OCI-LY7 (cell line): Measurements from ENCODE around the gene SPINDOC. TPM values are rescaled to one million over a fixed set of nuclear protein-coding genes. Genes with fewer than 3 reads are reported as not detected.

Experiments
- BruUV-seq: library from RNA; stranded (reverse); fragments of 400-500 nt; replicated peaks from 2 replicates; lab custom pipeline; 2021; lab: Mats Ljungman, UMichigan
- CTCF ChIA-PET: fragments of 300-600 bp; sonication (Branson Sonifier 250); formaldehyde crosslinking; loops from one replicate; lab custom pipeline; 2022; ENCODE audit warnings: antibody characterized with exemption; ENCODE audit not compliant: unreplicated experiment; lab: Charles Lee
- POLR2A ChIA-PET: fragments of 300-600 bp; sonication (Branson Sonifier 250); formaldehyde crosslinking; loops from one replicate; lab custom pipeline; 2022; ENCODE audit warnings: antibody characterized with exemption; lab: Charles Lee
- DNase-seq: peaks from one replicate; pipeline ENCODE4 v3.0.0-alpha.2; 2015; ENCODE audit warnings: low spot score
- H2AFZ ChIP-seq: fragments of 200-600 bp; sonication (generic), shearing (Covaris generic); 2 replicates; pipeline ENCODE4 v1.6.1; 2014; ENCODE audit warnings: mild to moderate bottlenecking, antibody characterized with exemption, low read length, moderate library complexity
- H3K27ac ChIP-seq: fragments of 200-600 bp; sonication (generic); 2 replicates; pipeline ENCODE4 v1.5.1; 2014; ENCODE audit warnings: mixed run types, low read depth, mild to moderate bottlenecking, moderate library complexity, low read length, inconsistent platforms; ENCODE audit not compliant: poor library complexity, severe bottlenecking
- H3K36me3 ChIP-seq: fragments of 200-600 bp; sonication (generic); 2 replicates; pipeline ENCODE4 v1.6.1; 2014; ENCODE audit warnings: mild to moderate bottlenecking, antibody characterized with exemption, low read length, moderate library complexity, mixed read lengths; ENCODE audit not compliant: insufficient read depth
- H3K4me1 ChIP-seq: fragments of 200-600 bp; sonication (generic); 2 replicates; pipeline ENCODE4 v1.5.1; 2014; ENCODE audit warnings: mild to moderate bottlenecking, low read length; ENCODE audit not compliant: insufficient read depth, poor library complexity, severe bottlenecking
- H3K4me2 ChIP-seq: fragments of 200-600 bp; sonication (generic); 2 replicates; pipeline ENCODE4 v1.6.1; 2014; ENCODE audit warnings: mild to moderate bottlenecking, low read length
- H3K4me3 ChIP-seq: fragments of 200-600 bp; sonication (generic); 2 replicates; pipeline ENCODE4 v1.5.1; 2014; ENCODE audit warnings: mild to moderate bottlenecking, low read depth, low read length; ENCODE audit not compliant: poor library complexity, severe bottlenecking
- H3K79me2 ChIP-seq: fragments of 200-600 bp; sonication (generic); 2 replicates; pipeline ENCODE4 v1.6.1; 2016; ENCODE audit warnings: low read depth, mild to moderate bottlenecking, low read length, moderate library complexity, mixed read lengths; ENCODE audit not compliant: insufficient read depth
- H3K9me2 ChIP-seq: fragments of 200-600 bp; sonication (generic); 2 replicates; pipeline ENCODE4 v1.6.1; 2016; ENCODE audit warnings: mild to moderate bottlenecking, low read length, mixed read lengths; ENCODE audit not compliant: insufficient read depth
- H3K9me3 ChIP-seq: fragments of 200-600 bp; sonication (generic); 2 replicates; pipeline ENCODE4 v1.6.1; 2014; ENCODE audit warnings: mild to moderate bottlenecking, mixed run types, low read length, mixed read lengths
- H4K20me1 ChIP-seq: fragments of 200-600 bp; sonication (generic); 2 replicates; pipeline ENCODE4 v1.6.1; 2014; ENCODE audit warnings: mild to moderate bottlenecking, antibody characterized with exemption, low read length, moderate library complexity, mixed read lengths; ENCODE audit not compliant: insufficient read depth
- EZH2phosphoT487 ChIP-seq: fragments of 200-600 bp; sonication (generic); IDR thresholded peaks from 2 replicates; pipeline ENCODE4 v1.6.1; 2018; ENCODE audit warnings: low read depth, borderline replicate concordance, mild to moderate bottlenecking, mixed run types, antibody characterized with exemption, low read length, moderate library complexity, mixed read lengths
- intact Hi-C: fragments of 100-400 bp; cut with micrococcal nuclease; formaldehyde crosslinking; loops from one replicate; pipeline ENCODE4 v1.10.0; 2022; ENCODE audit not compliant: unreplicated experiment
- total RNA-seq, 2 experiments: library from RNA; depleted of rRNA in 1 of 2; stranded (reverse); fragments of >200 nt in 1 of 2; shearing (Covaris generic) in 1 of 2; gene quantifications; 2 replicates each; pipeline ENCODE4 v1.2.3, GENCODE V29; 2014 to 2022
- TF ChIP-seq, protein P1 (sequence below): fragments of 200-600 bp; sonication (generic); conservative IDR thresholded peaks from 2 replicates; pipeline ENCODE4 v1.5.1; 2014; ENCODE audit warnings: mild to moderate bottlenecking, antibody characterized with exemption, low read length, moderate library complexity, mixed read lengths

SPINDOC gene
- total RNA-seq, 2 experiments from 2014 or later = 57.9 to 81.8 TPM

DNA sequence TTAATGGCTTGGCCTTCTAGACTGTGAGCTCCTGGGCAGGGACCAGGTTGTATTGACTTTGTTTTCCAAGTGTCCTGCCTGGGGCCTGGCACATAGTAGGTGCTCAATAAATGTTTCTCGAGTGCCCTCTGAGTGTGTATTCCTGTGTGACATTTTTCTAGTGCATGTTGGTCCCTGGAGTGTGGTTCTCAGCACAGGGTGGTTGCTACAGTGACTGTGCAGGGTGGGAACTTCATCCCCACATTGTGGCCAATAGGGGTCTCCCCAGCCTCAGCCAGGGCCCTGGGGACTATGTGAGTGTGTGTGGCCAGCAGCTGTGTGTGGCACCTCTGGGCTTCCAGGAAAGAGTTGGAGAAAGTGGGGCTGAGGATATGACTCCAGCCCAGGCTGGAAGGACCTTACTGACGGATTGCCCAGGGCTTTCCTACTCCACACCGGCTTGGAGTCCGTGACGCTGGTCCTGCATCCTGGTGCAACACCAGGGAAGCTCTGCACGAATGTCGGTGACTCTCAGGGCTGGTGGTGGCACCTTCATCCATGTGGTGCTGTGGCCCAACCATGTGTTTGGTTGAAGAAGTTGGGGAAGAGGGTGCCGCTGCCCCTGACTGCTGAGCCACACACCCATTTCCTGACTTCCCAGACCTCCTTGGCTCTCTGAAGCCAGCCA, 16.7 kb downstream of the SPINDOC start:
- no TSS peak for BruUV-seq
- Histone ChIP-seq H3K27ac (no peak overlapping the region), H3K4me1 (peaks cover 11% of the 10 kb centered on the region), H3K36me3 (peaks cover 31% of the 10 kb centered on the region), H3K9me2 (no peaks in the 10 kb centered on the region), H3K79me2 (no peaks in the 10 kb centered on the region), H2AFZ (no peak overlapping the region), H4K20me1 (no peaks in the 10 kb centered on the region), H3K4me3 (no peak overlapping the region), H3K4me2 (no peak overlapping the region), H3K9me3 (no peaks in the 10 kb centered on the region)
- intact Hi-C loops = no loop called here
- DNase-seq = peak; percentile 43
- ChIA-PET POLR2A (no interaction called here), CTCF (no interaction called here)
- no peak for TF ChIP-seq EZH2phosphoT487
- TF ChIP-seq, protein P1, sequence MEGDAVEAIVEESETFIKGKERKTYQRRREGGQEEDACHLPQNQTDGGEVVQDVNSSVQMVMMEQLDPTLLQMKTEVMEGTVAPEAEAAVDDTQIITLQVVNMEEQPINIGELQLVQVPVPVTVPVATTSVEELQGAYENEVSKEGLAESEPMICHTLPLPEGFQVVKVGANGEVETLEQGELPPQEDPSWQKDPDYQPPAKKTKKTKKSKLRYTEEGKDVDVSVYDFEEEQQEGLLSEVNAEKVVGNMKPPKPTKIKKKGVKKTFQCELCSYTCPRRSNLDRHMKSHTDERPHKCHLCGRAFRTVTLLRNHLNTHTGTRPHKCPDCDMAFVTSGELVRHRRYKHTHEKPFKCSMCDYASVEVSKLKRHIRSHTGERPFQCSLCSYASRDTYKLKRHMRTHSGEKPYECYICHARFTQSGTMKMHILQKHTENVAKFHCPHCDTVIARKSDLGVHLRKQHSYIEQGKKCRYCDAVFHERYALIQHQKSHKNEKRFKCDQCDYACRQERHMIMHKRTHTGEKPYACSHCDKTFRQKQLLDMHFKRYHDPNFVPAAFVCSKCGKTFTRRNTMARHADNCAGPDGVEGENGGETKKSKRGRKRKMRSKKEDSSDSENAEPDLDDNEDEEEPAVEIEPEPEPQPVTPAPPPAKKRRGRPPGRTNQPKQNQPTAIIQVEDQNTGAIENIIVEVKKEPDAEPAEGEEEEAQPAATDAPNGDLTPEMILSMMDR = peak; percentile 71

GRCh38 chr11:63831326-63831725, 18.1 kb downstream of the SPINDOC start:
- ChIA-PET POLR2A (no interaction called here), CTCF (no interaction called here)
- no peak overlapping the region for H3K4me3 ChIP-seq
- BruUV-seq = no TSS peak
- H3K4me2 ChIP-seq = no peak overlapping the region
- intact Hi-C loops = no loop called here
- no peaks in the 10 kb centered on the region for H4K20me1 ChIP-seq
- no peak overlapping the region for H3K27ac ChIP-seq
- no peak for TF ChIP-seq EZH2phosphoT487
- H3K9me2 ChIP-seq = no peaks in the 10 kb centered on the region
- DNase-seq = no peak
- H3K4me1 ChIP-seq = peaks cover 11% of the 10 kb centered on the region
- H2AFZ ChIP-seq = no peak overlapping the region
- H3K36me3 ChIP-seq = peaks cover 17% of the 10 kb centered on the region; the same call in 1 of the 2 replicates
- no peaks in the 10 kb centered on the region for H3K79me2 ChIP-seq
- no peaks in the 10 kb centered on the region for H3K9me3 ChIP-seq

DNA sequence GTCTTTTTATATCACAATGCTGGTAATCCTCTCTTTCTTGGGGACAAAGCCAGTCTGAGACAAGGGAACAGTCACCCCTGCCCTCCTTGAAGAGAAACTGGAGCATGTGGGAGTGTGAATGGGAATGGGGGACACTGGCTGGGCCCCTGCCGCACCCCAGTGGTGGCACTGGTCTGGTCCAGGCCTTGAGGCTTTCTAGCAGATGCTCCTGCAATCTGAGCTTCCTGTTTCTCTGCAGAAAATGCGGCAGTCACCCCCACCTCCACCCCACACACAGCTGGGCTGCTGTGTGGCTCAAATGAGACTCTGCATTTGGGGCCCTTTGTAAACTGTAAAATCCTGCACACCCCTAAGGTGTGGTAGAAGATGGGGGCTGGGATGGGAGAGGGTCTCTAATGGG, 19.1 kb downstream of the SPINDOC start:
- no peaks in the 10 kb centered on the region for H3K79me2 ChIP-seq
- peaks cover 9% of the 10 kb centered on the region; the same call in 1 of the 2 replicates for H3K36me3 ChIP-seq
- no peaks in the 10 kb centered on the region for H3K9me2 ChIP-seq
- DNase-seq = peak; percentile 64
- no peak for TF ChIP-seq EZH2phosphoT487
- TF ChIP-seq, protein P1 = no peak
- CTCF ChIA-PET = no interaction called here
- no peaks in the 10 kb centered on the region for H3K9me3 ChIP-seq
- no peak overlapping the region for H3K27ac ChIP-seq
- intact Hi-C loops = no loop called here
- H4K20me1 ChIP-seq = no peaks in the 10 kb centered on the region
- POLR2A ChIA-PET = interaction anchor here (0.5 to 1.7 kb wide), 2 partner anchors 18 to 472 kb away, joined by 3 read pairs; no protein-coding TSS in a partner anchor
- no TSS peak for BruUV-seq
- peaks cover 13% of the 10 kb centered on the region for H3K4me1 ChIP-seq
- no peak overlapping the region for H3K4me3 ChIP-seq
- peak overlapping the region; percentile 26; the same call in 1 of the 2 replicates for H3K4me2 ChIP-seq
- H2AFZ ChIP-seq = no peak overlapping the region
